ENCODE data around the gene SHANK3. TPM values are rescaled to one million over a fixed set of nuclear protein-coding genes. Genes with fewer than 3 reads are reported as not detected.
A peak's percentile ranks its signal among the peaks of the same experiment; 100 is the strongest.
"Not testable (repeated sequence)": the region's sequence is repeated elsewhere in the genome, so short reads cannot be mapped to it uniquely, and the experiment has no call there.

The SHANK3 gene
- total and polyA plus RNA-seq, 2 donors from 2014 or later = 8.8 to 40.5 TPM

- H3K9ac ChIP-seq (ENCODE audit: low read length in 3 of 3) = no peak overlapping the region
- no peaks in the 10 kb centered on the region for H3K36me3 ChIP-seq (ENCODE audit: control insufficient read depth in 2 of 3, insufficient read depth in 3 of 3, low read length in 3 of 3)
- peaks cover 0 to 5% (median 2%) of the 10 kb centered on the region in 3 donors for H3K4me1 ChIP-seq (ENCODE audit: control insufficient read depth in 2 of 3, insufficient read depth in 2 of 3, low read depth in 1 of 3, low read length in 3 of 3)
- no peak for TF ChIP-seq CTCF (IDR thresholded peaks at IDR 0.05; ENCODE audit: borderline replicate concordance, extremely low read depth, insufficient read depth)
- intact Hi-C loops (cut with DNase I) = no loop called here
- peak overlapping the region in 1 of 2 donors; percentile 20 for H3K27ac ChIP-seq (ENCODE audit: low read depth in 2 of 2, low read length in 2 of 2)
- FAIRE-seq (no peak), DNase-seq (no peak)
- H3K4me3 ChIP-seq (ENCODE audit: low read length in 3 of 3) = no peak overlapping the region
- no peaks in the 10 kb centered on the region for H3K9me3 ChIP-seq (ENCODE audit: control insufficient read depth in 2 of 3, insufficient read depth in 1 of 3, low read length in 3 of 3)
- H3K27me3 ChIP-seq (ENCODE audit: control insufficient read depth, insufficient read depth, low read length) = peaks cover 4% of the 10 kb centered on the region
Observed at GRCh38 chr22:50640857-50641647, 31.6 kb upstream of the SHANK3 start.

- peaks cover 4% of the 10 kb centered on the region for H3K27me3 ChIP-seq (ENCODE audit: control insufficient read depth, insufficient read depth, low read length)
- FAIRE-seq = no peak
- H3K27ac ChIP-seq (ENCODE audit: low read depth in 2 of 2, low read length in 2 of 2) = no peak overlapping the region
- no peak overlapping the region for H3K4me3 ChIP-seq (ENCODE audit: low read length in 3 of 3)
- H3K36me3 ChIP-seq (ENCODE audit: control insufficient read depth in 2 of 3, insufficient read depth in 3 of 3, low read length in 3 of 3) = no peaks in the 10 kb centered on the region
- peak in 4 of 5 donors; percentile 73 to 86 (median 82) for DNase-seq
- peak; percentile 44 for TF ChIP-seq CTCF (IDR thresholded peaks at IDR 0.05; ENCODE audit: borderline replicate concordance, extremely low read depth, insufficient read depth)
- no peak overlapping the region for H3K9ac ChIP-seq (ENCODE audit: low read length in 3 of 3)
- H3K4me1 ChIP-seq (ENCODE audit: control insufficient read depth in 2 of 3, insufficient read depth in 2 of 3, low read depth in 1 of 3, low read length in 3 of 3) = peaks cover 0 to 5% (median 2%) of the 10 kb centered on the region in 3 donors
- intact Hi-C loops (cut with DNase I) = no loop called here
- no peaks in the 10 kb centered on the region for H3K9me3 ChIP-seq (ENCODE audit: control insufficient read depth in 2 of 3, insufficient read depth in 1 of 3, low read length in 3 of 3)
Observed at GRCh38 chr22:50641696-50642607, 30.7 kb upstream of the SHANK3 start.

GRCh38 chr22:50643021-50643820 is 29.4 kb upstream of the SHANK3 start:
- intact Hi-C loops (cut with DNase I); H3K9ac ChIP-seq (ENCODE audit: low read length in 3 of 3); H3K27me3 ChIP-seq (ENCODE audit: control insufficient read depth, insufficient read depth, low read length); H3K4me1 ChIP-seq (ENCODE audit: control insufficient read depth in 2 of 3, insufficient read depth in 2 of 3, low read depth in 1 of 3, low read length in 3 of 3); H3K4me3 ChIP-seq (ENCODE audit: low read length in 3 of 3); H3K36me3 ChIP-seq (ENCODE audit: control insufficient read depth in 2 of 3, insufficient read depth in 3 of 3, low read length in 3 of 3); FAIRE-seq; DNase-seq; H3K9me3 ChIP-seq (ENCODE audit: control insufficient read depth in 2 of 3, insufficient read depth in 1 of 3, low read length in 3 of 3); H3K27ac ChIP-seq (ENCODE audit: low read depth in 2 of 2, low read length in 2 of 2): not testable (repeated sequence)

- H3K27ac ChIP-seq (ENCODE audit: low read depth in 2 of 2, low read length in 2 of 2); H3K9ac ChIP-seq (ENCODE audit: low read length in 3 of 3); intact Hi-C loops (cut with DNase I); H3K27me3 ChIP-seq (ENCODE audit: control insufficient read depth, insufficient read depth, low read length); H3K36me3 ChIP-seq (ENCODE audit: control insufficient read depth in 2 of 3, insufficient read depth in 3 of 3, low read length in 3 of 3); H3K4me1 ChIP-seq (ENCODE audit: control insufficient read depth in 2 of 3, insufficient read depth in 2 of 3, low read depth in 1 of 3, low read length in 3 of 3); H3K9me3 ChIP-seq (ENCODE audit: control insufficient read depth in 2 of 3, insufficient read depth in 1 of 3, low read length in 3 of 3); FAIRE-seq; DNase-seq; H3K4me3 ChIP-seq (ENCODE audit: low read length in 3 of 3): not testable (repeated sequence)
Observed at GRCh38 chr22:50643821-50644101, 28.9 kb upstream of the SHANK3 start.

All from kidney (tissue), 14 donors.